CD4-positive, alpha-beta T cell treated with Interleukin-15 for 1 hour (primary cell): ENCODE results near the gene LDHD.
"Not testable (repeated sequence)": the region's sequence is repeated elsewhere in the genome, so short reads cannot be mapped to it uniquely, and the experiment has no call there.

Source experiments
- DNase-seq: peaks from one replicate; pipeline ENCODE4 v3.0.0-alpha.2; 2020

The LDHD gene

DNA sequence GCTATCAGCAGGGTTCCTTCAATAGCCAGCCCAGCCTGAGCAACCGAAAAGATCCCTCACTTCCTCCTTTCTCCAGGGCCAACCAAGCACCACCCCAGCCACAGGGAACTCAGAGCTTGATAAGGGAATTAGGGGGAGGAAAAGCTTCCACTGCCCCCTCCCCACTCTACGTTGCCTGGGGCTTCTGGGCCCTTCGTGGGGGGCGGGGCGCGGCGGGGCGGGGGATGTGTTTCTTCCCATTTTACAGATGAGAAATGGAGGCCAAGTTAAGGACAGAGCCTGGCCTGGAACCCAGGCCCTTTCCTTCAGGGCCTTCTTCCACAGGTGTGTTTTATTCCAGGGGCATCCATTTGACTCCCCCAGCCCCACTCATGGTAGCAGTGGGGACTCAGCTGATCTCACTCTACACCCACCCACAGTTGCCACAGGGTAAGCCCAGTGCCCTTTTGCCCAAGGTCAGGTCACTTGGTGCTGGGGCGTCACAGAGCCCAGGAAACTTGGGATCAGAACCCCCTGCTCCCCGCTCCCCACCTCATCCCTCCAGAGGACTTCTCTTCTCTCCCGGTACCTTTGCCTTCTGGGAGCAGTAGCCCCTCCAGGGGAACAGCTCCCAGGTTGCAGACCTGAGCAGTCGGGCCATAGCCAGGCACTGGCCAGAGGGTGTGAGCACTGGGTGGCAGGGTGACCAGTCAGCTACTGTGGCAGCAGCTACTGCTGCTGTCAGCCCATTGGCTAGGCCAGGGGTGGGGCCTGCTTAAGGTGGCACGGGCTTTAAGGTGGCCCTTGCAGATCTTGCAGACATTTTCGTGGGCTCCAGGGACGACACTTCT lies at the start of gene LDHD:
Gene LDHD, minus strand, starts transcription at position 700 of the 830 bp plus-strand sequence. Its CDS starts 60 bp downstream, at position 640.
- DNase-seq, result no peak

DNA sequence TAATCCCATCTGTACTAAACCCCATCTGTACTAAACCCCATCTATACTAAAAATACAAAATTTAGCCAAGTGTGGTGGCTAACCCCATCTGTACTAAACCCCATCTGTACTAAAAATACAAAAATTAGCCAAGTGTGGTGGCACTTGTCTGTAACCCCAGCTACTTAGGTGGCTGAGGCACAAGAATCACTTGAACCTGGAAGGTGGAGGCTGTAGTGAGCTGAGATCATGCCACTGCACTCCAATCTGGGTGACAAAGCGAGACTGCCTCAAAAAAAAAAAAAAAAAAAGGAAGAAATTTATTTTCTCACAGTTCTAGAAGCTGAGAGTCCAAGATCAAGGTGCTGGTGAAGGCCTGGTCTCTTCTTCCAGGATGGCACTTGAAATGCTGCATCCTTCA lies 43.8 kb upstream of the LDHD start:
- DNase-seq, result no peak

DNA sequence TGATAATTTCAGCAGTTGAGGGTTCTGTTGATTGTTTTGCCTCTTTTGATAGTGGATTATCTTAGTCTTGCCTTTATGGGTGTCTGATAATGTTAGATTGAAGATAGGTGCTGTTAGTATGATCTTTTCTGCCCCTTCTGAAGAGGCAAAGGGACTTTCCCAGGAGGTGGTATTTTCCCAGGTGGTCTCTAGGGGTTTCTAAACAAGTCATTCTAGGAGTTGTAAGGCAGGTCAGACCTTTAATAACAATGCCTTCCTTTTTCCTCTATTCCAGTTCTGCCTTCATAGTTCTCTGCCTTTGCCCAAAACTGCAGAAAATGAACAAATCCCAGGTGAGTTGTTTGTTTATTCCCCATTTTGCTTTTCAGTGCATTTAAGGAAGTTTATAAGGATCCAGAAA lies 36.1 kb upstream of the LDHD start:
- no peak for DNase-seq

DNA sequence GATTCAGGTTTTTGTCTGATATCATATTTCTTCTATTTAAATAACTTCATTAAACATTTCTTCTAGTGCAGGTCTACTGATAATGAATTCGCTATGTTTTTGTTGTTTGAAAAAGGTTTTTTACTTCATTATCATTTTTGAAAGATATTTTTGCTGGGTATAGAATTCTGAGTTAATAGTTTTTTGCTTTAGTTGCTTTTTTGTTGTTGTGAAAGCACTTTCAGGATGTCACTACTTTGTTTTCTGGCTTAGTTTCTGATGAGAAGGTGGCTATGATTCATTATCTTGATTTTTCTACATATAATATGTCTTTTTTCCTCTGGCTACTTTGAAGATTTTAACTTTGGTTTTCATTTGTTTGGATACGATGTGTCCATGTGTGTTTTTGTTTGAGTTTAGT lies 35.2 kb upstream of the LDHD start:
- no peak for DNase-seq

DNA sequence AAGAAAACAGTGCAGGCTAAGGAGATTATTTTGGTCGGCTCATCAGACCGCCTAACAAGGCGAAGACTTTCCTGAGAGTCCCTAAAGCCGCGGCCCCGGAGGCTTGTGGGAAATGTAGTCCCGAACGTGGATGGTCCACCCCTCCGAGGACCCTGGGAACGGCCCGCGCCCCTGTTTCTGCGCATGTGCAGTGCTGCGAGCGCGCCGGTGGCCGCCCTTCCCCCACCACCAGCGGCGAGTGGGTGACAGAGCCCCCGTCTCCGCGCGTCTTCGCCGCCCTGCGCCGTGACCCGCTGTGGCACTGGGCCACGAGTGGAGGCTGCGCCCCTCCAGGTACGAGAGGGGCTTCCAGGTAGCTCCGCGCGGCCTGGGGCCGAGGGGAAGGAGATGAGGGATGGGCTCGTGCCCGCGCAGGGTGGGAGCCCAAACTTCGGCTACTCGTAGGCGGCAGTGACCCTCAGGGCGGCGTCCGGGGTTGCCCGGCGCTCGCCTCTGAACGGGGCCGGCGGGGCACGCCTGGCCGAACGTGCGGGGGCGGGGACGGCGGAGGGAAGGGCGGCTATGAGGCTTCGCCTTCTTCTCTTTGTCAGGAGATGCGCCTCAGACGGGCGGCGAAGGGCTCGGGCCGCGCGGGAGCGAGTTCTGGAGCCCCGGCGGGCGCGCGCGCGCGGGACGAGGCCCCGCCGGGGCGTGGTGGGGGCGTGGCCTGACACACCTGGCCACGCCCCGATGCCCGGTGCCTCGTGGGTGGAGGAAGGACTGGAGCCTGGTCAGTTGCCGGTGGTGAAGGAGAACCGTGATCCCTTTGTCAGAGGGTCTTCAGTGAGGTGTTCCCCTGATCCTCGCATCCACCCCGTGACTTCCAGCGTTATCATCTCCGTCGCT lies 32.0 kb upstream of the LDHD start, which contains the start of gene ZFP1:
Gene ZFP1, plus strand, starts transcription at position 214 of the 885 bp plus-strand sequence. CDS start 4,428 bp downstream, outside the sequence.
- peak; percentile 93 for DNase-seq

DNA sequence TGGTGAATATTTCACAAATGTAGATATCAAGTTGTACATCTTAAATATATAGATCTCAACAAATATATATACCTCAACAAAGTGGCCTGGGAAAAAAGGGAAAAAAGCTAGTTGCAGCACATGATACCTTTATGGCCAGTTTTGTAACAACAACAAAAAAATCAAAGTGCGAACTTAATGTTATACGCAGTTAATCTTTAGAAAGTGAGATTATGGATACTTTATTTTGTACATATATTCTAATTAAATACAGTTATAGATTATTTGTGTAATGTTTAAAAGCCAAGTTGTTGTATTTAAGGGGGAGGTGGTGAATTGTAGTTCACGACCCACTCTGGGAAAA lies 31.4 kb upstream of the LDHD start:
- no peak for DNase-seq

DNA sequence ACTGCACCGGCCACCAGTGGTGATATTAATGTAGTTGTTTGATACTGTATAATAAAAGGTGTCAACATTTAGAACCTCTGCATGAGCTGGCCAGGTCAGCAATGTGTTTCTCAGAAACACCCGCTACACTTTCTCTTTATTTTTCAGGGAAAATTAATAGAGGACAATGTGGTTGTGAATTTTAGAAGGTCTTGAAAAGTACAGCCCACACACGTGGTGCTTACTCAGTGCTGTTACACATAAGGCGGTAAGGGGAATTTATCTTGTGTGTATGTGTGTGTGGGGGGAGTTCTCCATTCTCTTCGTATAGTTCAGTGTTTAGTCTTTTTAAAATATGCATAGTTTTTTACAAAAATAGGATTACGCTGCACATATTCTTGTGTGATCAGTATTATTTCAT lies 27.4 kb upstream of the LDHD start:
- DNase-seq, result no peak

DNA sequence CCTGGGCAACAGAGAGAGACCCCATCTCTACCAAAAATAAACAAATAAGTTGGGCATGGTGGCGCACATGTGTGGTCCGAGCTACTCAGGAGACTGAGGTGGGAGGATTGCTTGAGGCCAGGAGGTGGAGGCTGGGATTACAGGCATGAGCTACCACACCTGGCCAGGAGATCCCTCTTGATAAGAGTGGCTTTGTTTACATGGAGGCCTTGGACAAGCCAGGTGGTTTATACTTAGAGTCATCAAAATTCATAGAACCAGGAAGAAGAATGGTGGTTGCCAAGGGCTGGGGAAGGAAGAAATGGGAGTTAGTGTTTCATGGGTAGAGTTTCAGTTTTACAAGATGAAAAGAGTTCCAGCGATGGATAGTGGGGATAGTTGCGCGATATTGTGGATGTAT lies 22.9 kb upstream of the LDHD start:
- DNase-seq, result no peak

DNA sequence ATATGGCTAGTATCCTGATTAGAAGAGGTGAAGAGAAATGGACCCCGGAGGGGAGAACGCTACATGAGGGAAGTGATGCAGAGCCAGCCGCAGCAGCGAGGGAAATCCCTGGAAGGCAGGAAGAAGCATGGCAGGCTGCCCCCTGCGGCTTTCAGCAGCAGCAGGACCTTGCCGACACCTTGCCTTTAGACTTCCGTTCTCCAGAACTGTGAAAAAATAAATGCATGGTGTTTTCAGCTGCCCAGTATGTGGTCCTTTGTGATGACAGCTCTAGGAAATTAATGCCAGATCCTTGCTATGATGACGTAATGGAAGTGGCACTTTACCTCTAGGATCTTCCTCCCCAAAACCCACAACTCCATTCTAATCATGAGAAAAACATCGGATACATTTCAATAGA lies 22.1 kb upstream of the LDHD start:
- no peak for DNase-seq

DNA sequence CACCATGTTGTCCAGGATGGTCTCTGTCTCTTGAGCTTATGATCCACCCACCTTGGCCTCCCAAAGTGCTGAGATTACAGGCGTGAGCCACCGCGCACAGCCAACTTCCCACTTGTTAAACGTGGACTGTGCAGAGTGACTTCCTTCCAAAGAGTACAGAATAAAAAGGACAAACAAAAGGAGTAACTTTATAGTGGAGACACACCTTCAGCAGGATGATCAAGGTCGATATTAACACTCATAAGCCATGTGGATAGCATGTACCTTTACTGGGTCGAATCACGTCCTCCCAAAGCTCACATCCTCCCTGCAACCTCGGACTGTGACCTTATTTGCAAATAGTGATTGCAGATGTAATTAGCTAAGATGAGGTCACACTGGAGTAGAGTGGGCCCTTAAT lies 21.7 kb upstream of the LDHD start:
- no peak for DNase-seq

DNA sequence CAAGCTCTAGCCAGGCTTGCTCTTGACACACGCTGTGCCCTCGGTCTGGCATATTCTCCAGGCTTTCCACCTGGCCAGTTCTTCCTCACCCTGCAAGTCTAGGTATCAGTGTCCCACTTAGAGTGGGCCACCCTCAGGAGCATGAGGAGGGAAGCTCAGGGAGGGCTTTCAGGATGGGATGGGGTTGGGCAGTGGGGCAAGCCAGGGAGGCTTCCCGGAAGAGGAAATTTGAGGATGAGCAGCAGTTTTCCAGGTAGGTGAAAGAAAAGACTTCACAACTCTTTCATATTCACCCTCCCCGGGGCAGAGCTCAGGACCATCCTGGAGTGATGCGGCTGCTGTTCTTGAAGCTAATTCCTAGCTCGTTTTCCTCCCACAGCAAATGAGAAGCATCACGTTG lies 14.5 kb upstream of the LDHD start:
- DNase-seq, result no peak

DNA sequence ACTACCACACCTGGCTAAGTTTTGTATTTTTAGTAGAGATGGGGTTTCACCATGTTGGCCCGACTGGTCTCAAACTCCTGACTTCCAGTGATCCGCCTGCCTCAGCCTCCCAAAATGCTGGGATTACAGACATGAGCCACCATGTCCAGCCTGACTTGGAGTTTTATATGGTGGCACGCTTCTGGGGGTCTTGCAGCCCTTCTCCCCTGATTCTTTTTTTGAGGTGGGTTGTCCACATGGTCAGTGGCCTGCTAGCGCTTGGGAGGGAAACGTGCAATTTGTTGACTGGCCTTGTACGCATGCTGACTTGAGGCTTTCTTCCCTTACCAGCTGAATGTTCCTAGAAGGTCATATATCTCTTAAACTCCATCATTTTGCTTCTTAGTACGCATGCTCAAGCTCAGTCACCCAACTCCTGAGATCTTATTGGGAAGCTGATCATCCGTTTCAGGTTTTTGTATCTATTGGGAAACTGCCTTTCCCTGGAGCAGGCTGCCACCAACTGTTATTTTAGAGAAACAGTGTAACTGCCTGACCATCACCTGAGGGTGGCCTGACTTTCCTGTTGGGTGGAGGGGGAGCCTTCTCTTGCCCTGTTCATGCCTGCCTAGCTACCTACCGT lies 13.7 kb upstream of the LDHD start:
- no peak for DNase-seq

DNA sequence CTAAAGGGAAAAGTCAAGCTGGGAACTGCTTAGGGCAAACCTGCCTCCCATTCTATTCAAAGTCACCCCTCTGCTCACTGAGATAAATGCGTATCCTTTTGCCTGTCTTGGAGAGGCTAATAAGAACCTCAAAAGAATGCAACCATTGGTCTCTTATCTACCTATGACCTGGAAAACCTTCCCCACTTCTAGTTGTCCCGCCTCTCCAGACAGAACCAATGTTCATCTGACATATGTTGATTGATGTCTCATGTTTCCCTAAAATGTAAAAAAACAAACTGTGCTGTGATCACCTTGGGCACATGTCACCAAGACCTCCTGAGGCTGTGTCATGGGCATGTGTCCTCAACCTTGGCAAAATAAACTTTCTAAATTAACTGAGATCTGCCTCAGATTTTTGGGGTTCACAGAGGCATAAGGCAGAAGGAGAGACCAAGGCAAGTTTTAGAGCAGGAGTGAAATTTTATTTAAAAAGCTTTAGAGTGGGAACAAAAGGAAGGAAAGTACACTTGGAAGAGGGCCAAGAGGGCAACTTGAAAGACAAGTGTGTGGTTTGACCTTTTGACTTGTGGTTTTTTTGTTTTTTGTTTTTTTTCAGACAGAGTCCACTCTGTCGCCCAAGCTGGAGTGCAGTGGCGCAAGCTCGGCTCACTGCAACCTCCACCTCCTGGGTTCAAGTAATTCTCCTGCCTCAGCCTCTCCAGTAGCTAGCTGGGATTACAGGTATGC lies 13.0 kb upstream of the LDHD start:
- DNase-seq, result not testable (repeated sequence)

DNA sequence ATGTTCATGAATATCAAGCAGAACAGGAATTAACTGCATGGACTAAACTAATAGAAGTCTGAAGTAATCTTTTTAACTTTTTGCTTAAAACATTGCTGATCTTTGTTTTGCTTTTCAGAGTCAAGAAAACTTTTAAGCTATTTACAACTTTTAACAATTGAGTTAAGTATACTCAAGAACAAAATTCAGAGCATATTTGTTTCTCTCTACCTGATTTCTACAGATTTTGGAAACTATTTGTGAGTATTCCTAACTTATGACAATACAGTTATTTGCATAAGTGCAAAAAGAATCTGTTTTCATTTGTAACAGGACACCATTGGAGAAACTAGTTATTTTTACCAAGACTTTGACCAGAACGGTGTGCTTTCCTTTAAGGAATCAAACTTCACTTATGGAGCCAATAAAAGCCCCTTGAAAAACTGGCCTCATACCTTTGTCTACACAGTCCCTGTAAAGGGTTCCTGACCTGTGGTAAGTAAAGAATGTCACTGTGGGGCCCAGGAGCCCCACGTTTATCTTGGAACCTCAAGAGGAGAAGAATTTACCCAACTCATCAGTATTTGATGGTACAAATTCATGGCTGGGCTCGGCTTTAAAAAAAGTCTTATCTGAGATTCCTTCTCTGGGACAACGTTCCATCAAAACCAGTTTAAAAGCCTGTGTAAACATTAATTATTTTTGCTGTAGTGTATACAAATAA lies 11.3 kb upstream of the LDHD start:
- no peak for DNase-seq

DNA sequence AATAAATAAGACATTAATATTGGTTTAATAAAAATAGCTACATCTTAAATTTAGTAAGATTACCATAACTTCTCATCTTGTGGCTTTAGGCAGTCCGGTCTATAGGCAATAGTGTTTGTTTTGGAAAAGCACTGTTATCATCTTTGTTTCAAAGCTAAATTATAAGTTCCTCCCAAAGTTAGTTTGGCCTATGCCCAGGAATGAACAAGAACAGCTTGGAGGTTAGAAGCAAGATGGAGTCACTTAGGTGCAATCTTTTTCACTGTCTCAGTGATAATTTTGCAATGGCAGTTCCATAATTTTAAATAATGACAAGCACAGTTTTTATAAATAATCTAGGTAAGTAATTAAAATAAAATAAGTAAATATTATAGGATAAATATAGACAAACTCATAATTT lies 6.0 kb upstream of the LDHD start:
- no peak for DNase-seq

DNA sequence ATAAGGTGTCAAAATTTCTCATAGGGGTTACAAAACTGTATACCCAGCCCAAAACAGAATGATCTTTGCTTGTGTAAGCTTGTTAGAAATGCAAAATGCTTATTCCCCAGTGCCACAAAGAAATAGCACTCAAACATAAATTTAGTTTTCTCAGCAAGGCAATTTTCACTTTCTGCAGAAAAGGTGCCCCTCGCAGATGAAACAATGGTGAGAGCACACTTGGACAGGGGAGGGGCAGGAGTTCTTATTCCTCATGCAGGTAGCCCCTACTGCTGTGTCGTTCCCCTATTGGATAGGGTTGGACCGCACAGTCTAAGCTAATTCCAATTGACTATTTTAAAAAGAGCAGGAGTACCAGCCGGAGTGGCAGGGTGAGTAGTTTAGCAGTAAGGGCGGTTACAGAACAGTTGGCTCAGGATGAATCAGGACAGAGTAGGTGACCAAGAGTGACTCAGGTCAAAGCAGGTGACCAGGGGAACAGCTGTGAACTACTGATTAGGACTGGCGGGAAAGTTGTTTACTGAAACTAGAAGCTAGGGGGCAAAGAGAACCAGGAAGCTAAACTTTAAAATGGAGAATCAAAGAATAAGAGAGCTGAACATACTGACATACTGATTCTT lies 5.5 kb upstream of the LDHD start:
- no peak for DNase-seq

DNA sequence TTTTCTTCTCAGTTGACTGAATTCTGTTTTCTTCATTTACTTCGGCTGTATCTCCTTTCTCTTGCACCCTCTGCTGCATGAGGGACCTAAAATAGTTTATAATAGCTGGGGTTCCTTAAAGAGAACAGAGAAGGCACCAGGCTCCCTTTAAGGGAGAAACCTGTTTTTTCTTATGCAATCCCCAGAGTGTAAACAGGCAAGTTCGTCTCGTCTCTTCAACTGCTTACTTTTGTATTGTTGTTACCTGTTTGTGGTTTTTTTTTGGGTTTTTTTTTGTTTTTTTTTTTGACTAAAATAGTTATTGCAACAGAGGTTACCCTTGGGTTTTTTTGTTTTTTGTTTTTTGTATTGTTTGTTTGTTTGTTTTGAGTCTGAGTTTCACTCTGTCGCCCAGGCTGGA lies 3.7 kb upstream of the LDHD start:
- DNase-seq, result no peak

DNA sequence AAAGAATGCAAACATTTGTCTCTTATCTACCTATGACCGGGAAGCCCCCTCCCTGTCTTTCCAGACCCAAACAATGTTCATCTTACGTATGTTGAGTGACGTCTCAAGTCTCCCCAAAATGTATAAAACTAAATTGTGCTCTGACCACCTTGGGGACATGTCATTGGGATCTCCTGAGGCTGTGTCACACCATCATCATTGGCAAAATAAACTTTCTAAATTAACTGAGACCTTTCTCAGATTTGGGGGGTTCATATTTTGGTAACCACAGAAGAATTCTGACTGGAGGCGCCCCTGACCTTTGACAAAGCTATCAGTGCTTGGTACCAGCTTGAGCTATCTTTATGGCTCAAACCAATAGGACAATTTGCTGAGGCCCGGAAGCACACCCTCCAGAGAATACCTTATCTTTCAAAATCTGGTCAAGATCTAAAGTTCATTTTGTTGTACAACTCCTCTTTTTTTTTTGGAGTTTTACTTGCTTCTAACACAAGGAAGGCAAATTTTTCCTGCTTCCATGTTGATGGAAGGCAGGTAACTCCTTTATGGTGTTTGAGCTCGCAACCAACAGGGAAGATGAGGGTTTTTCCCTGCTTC lies 2.5 kb upstream of the LDHD start:
- no peak for DNase-seq

DNA sequence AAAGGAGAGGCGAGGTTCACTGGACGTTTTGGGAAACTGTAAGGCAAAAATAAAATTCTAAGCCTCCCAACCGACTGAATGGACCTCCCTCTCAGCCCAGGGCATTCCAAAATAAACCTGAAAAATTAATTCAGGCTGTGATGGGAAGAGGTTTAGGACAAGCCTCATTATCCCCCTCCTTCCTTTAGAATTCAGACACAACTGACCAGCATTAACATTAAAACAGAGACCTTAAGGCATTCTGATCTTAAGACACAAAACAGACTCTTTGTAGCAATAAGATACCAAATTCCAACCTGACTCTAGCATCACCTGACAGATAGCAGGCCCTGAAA lies 298 bp upstream of the LDHD start:
- no peak for DNase-seq

DNA sequence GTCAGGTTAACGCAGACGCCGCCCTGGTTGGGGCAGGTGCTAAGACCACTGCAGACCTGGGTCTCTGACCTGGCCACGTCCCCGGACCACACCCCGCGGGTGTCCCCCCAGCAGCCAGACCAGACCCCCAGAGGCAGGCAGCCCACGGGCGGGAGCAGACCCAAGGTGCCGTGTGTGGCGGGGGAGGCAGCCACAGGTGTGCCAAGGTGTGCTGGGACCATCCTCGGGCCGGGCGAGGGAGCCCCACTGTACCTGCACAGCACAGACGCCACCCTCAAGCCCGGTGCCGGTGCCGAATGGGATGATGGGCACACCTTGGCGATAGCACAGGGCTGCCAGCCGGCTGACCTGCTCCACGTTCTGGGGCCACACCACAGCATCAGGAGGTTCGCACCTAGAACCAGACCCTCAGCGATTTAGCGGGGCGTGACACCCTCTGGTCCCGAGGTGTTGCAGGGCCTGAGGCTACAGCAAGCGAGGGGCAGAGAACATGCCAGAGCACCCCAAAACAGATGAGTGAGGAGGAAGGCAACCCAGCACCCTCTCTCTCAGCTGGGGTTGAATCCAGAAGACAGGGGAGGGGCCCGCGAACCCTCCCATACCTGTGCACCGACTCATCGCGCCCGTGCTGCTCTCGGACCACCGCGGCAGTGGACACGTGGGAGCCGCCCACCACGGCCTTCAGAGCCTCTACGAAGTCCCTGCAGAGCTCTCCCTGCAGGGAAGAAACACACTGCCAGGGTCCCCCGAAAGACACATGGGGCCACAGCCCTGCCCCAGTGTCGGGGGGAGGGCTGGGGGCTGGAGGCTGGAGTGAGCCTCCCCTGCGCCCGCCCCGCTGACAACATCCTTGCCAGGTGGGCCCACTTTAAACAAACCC lies 1.4 kb downstream of the LDHD start:
- DNase-seq, result no peak
